Fibroblast of skin of right quadriceps (primary cell): ENCODE results near the gene SFMBT2.
"Not testable (repeated sequence)": the region's sequence is repeated elsewhere in the genome, so short reads cannot be mapped to it uniquely, and the experiment has no call there.

Experiments
- DNase-seq: peaks from one replicate; pipeline ENCODE4 v3.0.0-alpha.2; 2013

Gene SFMBT2

DNA sequence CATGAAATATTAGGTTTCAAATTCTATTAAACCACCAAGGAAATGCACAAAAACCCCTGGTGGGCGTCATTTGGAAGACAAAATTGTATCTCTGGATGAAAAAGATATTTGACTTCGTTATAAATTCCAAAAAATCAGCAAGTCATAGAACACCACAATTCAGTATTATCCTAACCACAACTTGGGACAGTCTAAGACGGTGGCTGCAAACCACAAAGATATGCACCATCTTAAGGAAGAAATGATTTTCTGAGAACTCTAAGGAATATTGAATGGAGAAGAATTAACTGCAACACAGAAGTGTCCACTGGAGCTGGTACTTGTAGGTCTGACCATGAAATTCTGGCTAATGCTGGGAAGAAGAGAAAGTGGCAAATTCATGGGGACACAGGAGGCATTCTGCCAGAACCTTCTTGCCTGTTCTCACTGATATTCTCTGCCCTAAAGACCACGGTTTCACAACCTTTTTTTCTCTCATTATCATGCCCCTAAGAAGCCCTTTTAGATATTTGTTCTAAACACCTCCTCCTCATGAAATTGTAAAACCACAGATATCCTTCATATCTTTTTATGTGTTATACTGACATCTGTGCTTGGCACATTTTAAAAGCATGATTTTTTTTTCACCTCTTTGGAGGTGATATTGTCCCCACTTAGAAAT is 92.9 kb downstream of the SFMBT2 start:
- no peak for DNase-seq

DNA sequence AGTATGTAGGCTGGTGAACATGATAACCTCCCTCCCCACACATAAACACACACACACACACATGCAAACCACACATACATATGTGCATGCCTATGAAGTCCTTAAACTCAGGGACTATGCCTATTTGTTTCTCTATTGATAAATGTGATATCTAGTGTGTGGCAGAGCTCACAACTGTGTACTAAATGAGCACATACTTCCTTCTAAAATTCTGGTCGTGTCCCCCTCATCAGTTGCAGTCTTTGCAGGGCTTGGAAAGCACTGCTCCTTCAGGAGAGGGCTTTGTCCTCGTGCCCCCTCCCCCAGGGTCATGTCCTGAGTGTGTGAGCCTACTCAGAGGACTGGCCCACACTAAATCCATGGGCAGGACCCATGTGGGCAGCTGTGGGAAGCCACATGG is 94.0 kb downstream of the SFMBT2 start:
- DNase-seq = no peak

GRCh38 chr10:7315906-7316305 is 94.9 kb downstream of the SFMBT2 start:
- DNase-seq = no peak

GRCh38 chr10:7314170-7314569 is 96.7 kb downstream of the SFMBT2 start:
- no peak for DNase-seq

DNA sequence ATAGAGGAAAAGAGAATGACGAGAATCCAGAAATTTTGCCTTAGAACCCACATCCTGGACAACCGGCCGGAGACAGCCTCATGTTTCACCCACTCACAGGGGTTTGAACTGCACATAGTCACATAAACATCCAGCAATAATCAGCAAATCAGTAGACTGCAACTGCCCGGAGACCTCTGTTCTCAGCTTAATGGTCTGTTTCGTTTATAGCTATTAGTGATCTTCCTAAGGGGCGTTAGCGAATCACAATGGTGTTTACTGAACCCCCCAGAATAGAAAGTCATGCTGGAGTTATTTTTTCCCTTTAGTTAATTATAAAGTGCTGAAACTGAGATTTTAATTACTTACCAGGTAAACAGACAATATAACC is 98.4 kb downstream of the SFMBT2 start:
- no peak for DNase-seq

DNA sequence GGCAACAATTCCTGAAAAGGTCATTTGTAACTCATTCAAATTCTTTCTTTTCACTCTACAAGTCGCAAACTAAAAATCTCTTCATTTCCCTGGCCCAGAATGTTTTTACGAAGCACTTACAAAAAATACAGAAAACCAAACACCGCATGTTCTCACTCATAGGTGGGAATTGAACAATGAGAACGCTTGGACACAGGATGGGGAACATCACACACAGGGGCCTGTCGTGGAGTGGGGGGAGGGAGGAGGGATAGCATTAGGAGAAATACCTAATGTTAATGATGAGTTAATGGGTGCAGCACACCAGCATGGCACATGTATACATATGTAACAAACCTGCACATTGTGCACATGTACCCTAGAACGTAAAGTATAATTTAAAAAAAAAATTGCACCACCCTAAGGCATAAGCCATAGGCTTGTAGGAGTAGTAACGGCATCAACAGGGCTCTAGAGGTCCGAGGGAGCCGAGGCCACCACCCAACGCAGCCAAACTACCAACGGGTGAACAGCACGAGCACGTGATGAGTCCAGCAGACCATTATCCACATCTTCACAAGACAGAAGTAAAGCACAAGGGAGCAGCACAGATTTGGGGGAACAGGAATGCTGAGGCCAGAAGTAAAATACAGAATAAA is 98.9 kb downstream of the SFMBT2 start:
- not testable (repeated sequence) for DNase-seq

GRCh38 chr10:7311218-7311849 is 99.5 kb downstream of the SFMBT2 start:
- peak; percentile 43 for DNase-seq

- no peak for DNase-seq
Observed at GRCh38 chr10:7310076-7310475, 100.8 kb downstream of the SFMBT2 start.

DNA sequence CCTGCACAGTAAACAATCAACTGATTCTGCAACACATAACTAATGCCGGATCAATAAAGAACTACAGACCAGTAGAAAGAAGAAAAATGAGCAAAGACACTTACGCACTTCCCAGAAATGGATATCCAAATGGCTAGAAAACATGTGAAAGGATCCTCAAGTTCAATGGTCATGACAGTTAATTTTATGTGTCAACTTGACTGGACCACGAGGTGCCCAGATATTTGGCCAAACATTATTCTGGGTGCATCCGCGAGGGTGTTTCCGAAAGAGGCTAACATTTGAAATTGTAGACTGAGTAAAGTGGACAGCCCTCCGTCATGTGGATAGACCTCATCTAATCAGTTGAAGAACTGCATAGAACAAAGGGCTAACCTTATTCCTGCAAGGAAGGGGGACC is 102.0 kb downstream of the SFMBT2 start:
- no peak for DNase-seq

DNA sequence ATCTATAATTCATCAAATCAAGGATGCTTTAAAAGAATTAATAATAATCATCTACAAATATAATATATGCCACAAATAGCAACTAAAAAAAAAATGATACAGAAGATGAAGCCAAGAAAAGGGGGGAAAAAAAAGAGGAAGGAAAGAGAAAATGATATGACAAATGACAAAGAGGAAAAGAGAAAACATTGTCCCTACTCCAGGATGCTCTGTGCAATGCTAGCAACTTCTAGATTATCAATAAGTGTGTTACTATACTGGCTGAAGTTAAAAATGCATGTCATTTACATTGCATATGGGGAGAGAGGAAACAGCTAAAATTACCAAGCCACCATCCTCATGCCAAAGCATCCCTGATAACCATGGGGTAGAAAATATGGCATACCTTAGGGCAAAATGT is 104.2 kb downstream of the SFMBT2 start:
- no peak for DNase-seq

- DNase-seq = no peak
Observed at GRCh38 chr10:7306147-7306546, 104.7 kb downstream of the SFMBT2 start.

GRCh38 chr10:7305053-7305452 is 105.8 kb downstream of the SFMBT2 start:
- no peak for DNase-seq

DNA sequence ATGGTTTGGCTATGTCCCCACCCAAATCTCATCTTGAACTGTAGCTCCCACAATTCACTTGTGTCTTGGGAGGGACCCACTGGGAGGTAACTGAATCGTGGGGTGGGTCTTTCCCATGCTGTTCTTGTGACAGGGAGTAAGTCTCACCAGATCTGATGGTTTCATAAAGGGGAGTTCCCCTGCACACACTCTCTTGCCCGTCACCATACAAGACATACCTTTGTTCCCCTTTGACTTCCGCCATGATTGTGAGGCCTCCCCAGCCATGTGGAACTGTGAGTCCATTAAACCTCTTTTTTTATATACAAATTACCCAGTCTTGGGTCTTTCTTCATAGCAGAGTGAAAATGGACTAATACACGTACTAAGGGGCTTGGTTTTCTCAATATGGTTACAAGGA is 106.7 kb downstream of the SFMBT2 start:
- no peak for DNase-seq

- DNase-seq = peak; percentile 26
Observed at GRCh38 chr10:7302930-7303557, 107.8 kb downstream of the SFMBT2 start.

DNA sequence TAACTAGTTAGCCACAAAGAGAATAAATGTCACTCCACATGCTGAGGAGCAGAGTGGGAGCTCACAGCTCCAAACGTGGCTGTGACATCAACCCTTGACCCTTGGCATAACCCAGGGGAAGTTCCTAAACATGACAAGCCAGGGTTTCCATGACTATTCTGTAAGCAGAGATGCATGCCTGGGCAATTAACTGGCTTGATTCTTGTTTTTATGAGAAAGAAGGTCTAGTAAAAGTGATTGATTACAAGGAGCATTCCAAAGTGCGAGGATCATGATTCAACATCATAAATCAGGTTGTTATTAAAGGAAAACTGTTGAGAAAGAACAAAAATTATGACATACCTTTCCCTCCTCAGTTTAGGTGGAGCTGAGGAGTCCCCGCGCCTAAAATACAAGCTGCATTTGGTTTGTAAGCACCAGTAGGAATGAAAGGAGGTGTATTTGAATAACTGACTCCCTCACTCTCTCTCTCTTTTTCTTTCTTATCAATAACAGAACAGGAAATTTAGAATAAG is 108.4 kb downstream of the SFMBT2 start:
- peak; percentile 60 for DNase-seq

GRCh38 chr10:7301006-7301778 is 109.6 kb downstream of the SFMBT2 start:
- no peak for DNase-seq

- DNase-seq = peak; percentile 55
Observed at GRCh38 chr10:7300384-7300971, 110.4 kb downstream of the SFMBT2 start.

DNA sequence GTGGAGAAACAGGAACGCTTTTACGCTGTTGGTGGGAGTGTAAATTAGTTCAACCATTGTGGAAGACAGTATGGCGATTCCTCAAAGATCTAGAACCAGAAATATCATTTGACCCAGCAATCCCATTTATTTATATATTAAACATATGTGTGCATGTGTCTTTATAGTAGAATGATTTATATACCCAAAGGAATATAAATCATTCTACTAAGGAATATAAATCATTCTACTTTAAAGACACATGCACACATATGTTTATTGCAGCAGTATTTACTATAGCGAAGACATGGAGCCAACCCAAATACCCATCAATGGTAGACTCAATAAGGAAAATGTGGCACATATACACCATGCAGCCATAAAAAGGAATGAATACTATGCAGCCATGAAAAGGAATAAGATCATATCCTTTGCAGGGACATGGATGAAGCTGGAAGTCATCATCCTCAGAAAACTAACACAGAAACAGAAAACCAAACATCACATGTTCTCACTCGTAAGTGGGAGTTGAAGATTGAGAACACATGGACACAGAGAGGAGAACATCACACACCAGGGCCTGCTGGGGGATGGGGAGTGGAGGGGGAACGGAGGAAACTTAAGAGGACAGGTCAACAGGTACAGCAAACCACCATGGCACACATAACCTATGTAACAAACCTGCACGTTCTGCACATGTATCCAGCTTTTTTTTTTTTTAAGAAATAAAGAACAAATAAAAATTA is 111.1 kb downstream of the SFMBT2 start:
- not testable (repeated sequence) for DNase-seq

GRCh38 chr10:7298495-7298894 is 112.3 kb downstream of the SFMBT2 start:
- no peak for DNase-seq

DNA sequence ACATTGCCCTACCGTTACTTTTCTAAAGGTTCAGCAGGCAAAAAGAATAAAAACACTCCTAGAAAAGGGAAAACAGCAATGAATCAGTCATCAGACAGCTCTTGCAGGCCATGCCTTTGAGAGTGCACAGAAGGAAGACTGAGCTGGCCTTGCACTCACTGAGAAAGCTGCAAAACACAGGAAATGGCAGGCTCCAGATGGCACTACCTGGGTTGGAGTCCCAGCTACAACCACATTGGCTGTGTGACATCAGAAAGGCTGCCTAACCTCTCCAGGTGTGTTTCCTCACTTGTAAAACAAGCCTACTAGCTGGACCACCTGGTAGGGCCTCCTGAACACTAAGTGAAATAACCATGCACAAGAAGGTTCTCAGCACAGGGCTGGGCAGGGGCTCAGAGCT is 113.7 kb downstream of the SFMBT2 start:
- no peak for DNase-seq

DNA sequence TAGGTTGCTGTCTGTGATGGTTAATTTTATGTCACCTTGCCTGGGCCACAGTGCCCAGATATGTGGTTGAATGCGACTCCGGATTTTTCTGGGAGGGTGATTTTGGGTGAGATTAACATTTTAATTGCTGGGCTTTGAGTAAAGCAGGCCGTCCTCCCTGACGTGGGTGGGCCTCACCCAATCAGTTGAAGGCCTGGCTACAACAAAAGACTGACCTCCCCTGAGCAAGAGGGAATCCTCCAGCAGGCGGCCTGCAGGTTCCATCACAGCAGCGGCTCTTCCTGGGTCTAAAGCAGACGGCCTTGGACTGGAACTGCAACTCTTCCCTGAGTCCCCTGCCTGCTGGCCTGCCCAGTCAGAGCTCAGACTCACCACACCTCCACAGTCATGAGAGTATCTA is 114.2 kb downstream of the SFMBT2 start:
- DNase-seq = no peak

DNA sequence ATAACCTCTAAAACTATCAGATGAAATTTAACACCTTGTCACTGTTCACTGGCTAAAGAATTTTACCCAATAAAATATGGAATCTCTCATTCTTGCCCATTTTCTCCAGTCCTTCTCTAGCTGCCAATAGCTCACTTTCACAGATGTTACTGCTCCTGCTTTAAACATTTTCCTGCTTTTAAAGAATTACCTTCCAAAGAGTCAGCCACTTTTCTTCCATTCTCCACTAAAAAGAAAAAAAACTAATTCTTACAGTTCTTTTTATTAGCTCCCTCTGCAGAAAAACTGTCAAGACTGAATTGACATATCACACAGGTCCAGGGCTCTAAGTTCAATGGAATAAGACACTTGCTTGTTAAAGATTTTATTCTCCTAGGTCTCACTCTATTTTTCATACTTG is 114.8 kb downstream of the SFMBT2 start:
- DNase-seq = no peak
